Panc1 (cell line): ENCODE data around the gene HDAC7. TPM values are rescaled to one million over a fixed set of nuclear protein-coding genes. Genes with fewer than 3 reads are reported as not detected.

Experiments used
- ATAC-seq: fragments of 200-7000 bp; cut with Tn5 transposase; 2 replicates; pipeline ENCODE4 v1.9.1; 2020; ENCODE audit warnings: mild to moderate bottlenecking, moderate library complexity
- BruUV-seq: library from RNA; stranded (reverse); fragments of 400-500 nt; replicated peaks from 2 replicates; lab custom pipeline; 2021; lab: Mats Ljungman, UMichigan
- CTCF ChIA-PET: fragments of 300-600 bp; sonication (Branson Sonifier 250); formaldehyde crosslinking; loops from one replicate; lab custom pipeline; 2022; ENCODE audit warnings: antibody characterized with exemption; lab: Charles Lee
- POLR2A ChIA-PET: fragments of 300-600 bp; sonication (Branson Sonifier 250); formaldehyde crosslinking; loops from one replicate; lab custom pipeline; 2022; ENCODE audit warnings: antibody characterized with exemption; lab: Charles Lee
- DNase-seq: peaks from one replicate; pipeline ENCODE4 v3.0.0-alpha.2; 2010; ENCODE audit warnings: low read depth, low spot score
- H3K27ac ChIP-seq: 2 replicates; pipeline ENCODE4 v1.5.1; 2011; ENCODE audit warnings: mild to moderate bottlenecking, low read length, inconsistent platforms
- H3K27me3 ChIP-seq: fragments of 200-500 bp; sonication (Bioruptor generic); 2 replicates; pipeline ENCODE4 v1.6.0; 2014; ENCODE audit warnings: low read length, inconsistent platforms; ENCODE audit not compliant: control insufficient read depth, insufficient read depth
- H3K36me3 ChIP-seq: fragments of 200-500 bp; sonication (Bioruptor generic); 2 replicates; pipeline ENCODE4 v1.5.1; 2014; ENCODE audit warnings: inconsistent platforms, mild to moderate bottlenecking, low read length, moderate library complexity; ENCODE audit not compliant: control insufficient read depth, insufficient read depth
- H3K4me1 ChIP-seq: 2 replicates; pipeline ENCODE4 v1.5.1; 2011; ENCODE audit warnings: inconsistent platforms, mild to moderate bottlenecking, low read length, moderate library complexity; ENCODE audit not compliant: control insufficient read depth, insufficient read depth
- H3K4me3 ChIP-seq, 2 experiments: 2 replicates each; pipeline ENCODE4 v1.5.1; 2011 to 2012; ENCODE audit warnings: low read depth in 2 of 2, low read length in 2 of 2, mild to moderate bottlenecking in 2 of 2, inconsistent platforms in 1 of 2, moderate library complexity in 1 of 2
- H3K9me3 ChIP-seq: fragments of 200-500 bp; sonication (Bioruptor generic); 2 replicates; pipeline ENCODE4 v1.5.1; 2014; ENCODE audit warnings: low read depth, mild to moderate bottlenecking, inconsistent platforms, low read length, moderate library complexity; ENCODE audit not compliant: control insufficient read depth, insufficient read depth
- POLR2AphosphoS5 ChIP-seq: IDR thresholded peaks from 2 replicates; pipeline ENCODE4 v1.6.1; 2012; ENCODE audit warnings: mild to moderate bottlenecking, low read depth, low read length, moderate library complexity
- SIN3A ChIP-seq: IDR thresholded peaks from 2 replicates; pipeline ENCODE4 v1.6.1; 2012; ENCODE audit warnings: low read depth, mild to moderate bottlenecking, low read length, moderate library complexity, borderline replicate concordance; ENCODE audit not compliant: insufficient read depth
- TCF7L2 ChIP-seq: IDR thresholded peaks from 2 replicates; pipeline ENCODE4 v1.6.1; 2011; ENCODE audit warnings: mild to moderate bottlenecking, low read depth, low read length, inconsistent platforms
- in situ Hi-C: cut with HindIII; loops from 2 replicates; pipeline ENCODE4 v1.10.0; 2016; ENCODE audit warnings: low sequenced_read_pairs, low pct_unique_long_range_greater_than_20kb
- intact Hi-C: fragments of 100-400 bp; cut with micrococcal nuclease; formaldehyde crosslinking; loops from one replicate; pipeline ENCODE4 v1.10.0; 2022; ENCODE audit not compliant: unreplicated experiment
- total RNA-seq: library from RNA; stranded (reverse); gene quantifications from one replicate; pipeline ENCODE4 v1.2.1, GENCODE V29; 2021; ENCODE audit not compliant: unreplicated experiment
- TF ChIP-seq, protein P1 (sequence below), 2 experiments: IDR thresholded peaks; 2 replicates each; pipeline ENCODE4 v1.6.1; 2011 to 2012; ENCODE audit warnings: low read depth in 2 of 2, control low read depth in 1 of 2, low read length in 1 of 2, mild to moderate bottlenecking in 1 of 2, moderate library complexity in 1 of 2; ENCODE audit not compliant: insufficient read depth in 1 of 2
- TF ChIP-seq, protein P2 (sequence below): fragments of 450-650 bp; IDR thresholded peaks from 2 replicates; pipeline ENCODE4 v1.5.1; 2017; ENCODE audit warnings: mild to moderate bottlenecking

The HDAC7 gene
- total RNA-seq, 1 experiment from 2014 or later = 84.2 TPM

DNA sequence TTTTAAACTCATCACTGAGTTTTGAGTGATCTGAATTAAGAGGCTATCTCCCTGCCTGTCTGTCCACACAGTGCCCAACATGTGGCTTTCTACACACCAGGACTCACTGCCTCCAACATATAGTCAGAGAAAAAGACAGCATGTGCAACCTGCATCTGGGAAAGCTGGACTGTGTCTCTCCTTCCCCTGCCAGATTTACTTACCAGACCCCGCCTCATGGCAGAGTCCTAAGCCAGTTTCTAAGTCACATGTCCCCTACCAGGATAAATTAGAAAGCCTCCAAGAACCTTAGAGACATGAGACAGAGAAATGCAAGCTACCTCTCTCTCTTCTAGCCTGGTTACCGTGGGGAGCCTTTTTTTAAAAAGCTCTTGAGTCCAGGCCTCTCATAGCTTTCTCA lies 2.7 kb upstream of the HDAC7 start:
- intact Hi-C loops (no loop called here), in situ Hi-C loops (no loop called here)
- CTCF ChIA-PET = interaction anchor here (1.0 kb wide), 1 partner anchor 25 kb away, joined by 3 read pairs; no protein-coding TSS in a partner anchor
- Histone ChIP-seq H3K4me3 (no peak overlapping the region), H3K27ac (peak overlapping the region; percentile 89), H3K36me3 (no peaks in the 10 kb centered on the region), H3K9me3 (no peaks in the 10 kb centered on the region), H3K4me1 (peaks cover 41% of the 10 kb centered on the region), H3K27me3 (no peaks in the 10 kb centered on the region)
- no TSS peak for BruUV-seq
- ATAC-seq (no peak), DNase-seq (no peak)
- POLR2A ChIA-PET = no interaction called here
- no peak for TF ChIP-seq POLR2AphosphoS5
- TF ChIP-seq, protein P1, sequence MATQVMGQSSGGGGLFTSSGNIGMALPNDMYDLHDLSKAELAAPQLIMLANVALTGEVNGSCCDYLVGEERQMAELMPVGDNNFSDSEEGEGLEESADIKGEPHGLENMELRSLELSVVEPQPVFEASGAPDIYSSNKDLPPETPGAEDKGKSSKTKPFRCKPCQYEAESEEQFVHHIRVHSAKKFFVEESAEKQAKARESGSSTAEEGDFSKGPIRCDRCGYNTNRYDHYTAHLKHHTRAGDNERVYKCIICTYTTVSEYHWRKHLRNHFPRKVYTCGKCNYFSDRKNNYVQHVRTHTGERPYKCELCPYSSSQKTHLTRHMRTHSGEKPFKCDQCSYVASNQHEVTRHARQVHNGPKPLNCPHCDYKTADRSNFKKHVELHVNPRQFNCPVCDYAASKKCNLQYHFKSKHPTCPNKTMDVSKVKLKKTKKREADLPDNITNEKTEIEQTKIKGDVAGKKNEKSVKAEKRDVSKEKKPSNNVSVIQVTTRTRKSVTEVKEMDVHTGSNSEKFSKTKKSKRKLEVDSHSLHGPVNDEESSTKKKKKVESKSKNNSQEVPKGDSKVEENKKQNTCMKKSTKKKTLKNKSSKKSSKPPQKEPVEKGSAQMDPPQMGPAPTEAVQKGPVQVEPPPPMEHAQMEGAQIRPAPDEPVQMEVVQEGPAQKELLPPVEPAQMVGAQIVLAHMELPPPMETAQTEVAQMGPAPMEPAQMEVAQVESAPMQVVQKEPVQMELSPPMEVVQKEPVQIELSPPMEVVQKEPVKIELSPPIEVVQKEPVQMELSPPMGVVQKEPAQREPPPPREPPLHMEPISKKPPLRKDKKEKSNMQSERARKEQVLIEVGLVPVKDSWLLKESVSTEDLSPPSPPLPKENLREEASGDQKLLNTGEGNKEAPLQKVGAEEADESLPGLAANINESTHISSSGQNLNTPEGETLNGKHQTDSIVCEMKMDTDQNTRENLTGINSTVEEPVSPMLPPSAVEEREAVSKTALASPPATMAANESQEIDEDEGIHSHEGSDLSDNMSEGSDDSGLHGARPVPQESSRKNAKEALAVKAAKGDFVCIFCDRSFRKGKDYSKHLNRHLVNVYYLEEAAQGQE (IDR thresholded peaks at IDR 0.05; ENCODE audit: insufficient read depth in 1 of 2, low read depth in 2 of 2, low read length in 1 of 2) = no peak
- TF ChIP-seq SIN3A = no peak
- TF ChIP-seq TCF7L2 = no peak
- TF ChIP-seq, protein P2, sequence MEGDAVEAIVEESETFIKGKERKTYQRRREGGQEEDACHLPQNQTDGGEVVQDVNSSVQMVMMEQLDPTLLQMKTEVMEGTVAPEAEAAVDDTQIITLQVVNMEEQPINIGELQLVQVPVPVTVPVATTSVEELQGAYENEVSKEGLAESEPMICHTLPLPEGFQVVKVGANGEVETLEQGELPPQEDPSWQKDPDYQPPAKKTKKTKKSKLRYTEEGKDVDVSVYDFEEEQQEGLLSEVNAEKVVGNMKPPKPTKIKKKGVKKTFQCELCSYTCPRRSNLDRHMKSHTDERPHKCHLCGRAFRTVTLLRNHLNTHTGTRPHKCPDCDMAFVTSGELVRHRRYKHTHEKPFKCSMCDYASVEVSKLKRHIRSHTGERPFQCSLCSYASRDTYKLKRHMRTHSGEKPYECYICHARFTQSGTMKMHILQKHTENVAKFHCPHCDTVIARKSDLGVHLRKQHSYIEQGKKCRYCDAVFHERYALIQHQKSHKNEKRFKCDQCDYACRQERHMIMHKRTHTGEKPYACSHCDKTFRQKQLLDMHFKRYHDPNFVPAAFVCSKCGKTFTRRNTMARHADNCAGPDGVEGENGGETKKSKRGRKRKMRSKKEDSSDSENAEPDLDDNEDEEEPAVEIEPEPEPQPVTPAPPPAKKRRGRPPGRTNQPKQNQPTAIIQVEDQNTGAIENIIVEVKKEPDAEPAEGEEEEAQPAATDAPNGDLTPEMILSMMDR = no peak

DNA sequence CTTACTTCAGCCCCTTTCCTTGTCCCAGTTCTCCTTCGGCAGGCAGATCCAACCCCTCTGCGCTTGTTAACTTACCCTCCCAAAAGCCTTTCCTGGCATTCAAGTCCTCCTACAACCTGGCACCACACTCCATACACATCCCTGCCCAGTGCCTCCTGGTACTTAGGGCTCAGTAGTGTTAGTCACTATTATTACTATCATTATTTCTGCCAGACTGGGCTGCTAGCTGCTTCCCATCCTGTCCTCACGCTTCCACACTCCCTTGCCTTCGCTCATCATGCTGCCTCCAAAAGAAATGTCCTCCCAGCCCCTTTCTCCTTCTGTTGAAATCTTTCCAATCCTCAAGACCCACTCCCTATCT lies 1.6 kb upstream of the HDAC7 start:
- no peaks in the 10 kb centered on the region for H3K9me3 ChIP-seq
- H3K27me3 ChIP-seq = no peaks in the 10 kb centered on the region
- peak overlapping the region in 1 of 2 experiments; percentile 78; a peak in 2 of 4 replicates for H3K4me3 ChIP-seq
- in situ Hi-C loops (no loop called here), intact Hi-C loops (no loop called here)
- DNase-seq (no peak), ATAC-seq (no peak)
- TF ChIP-seq, protein P1 (IDR thresholded peaks at IDR 0.05; ENCODE audit: insufficient read depth in 1 of 2, low read depth in 2 of 2, low read length in 1 of 2) = no peak
- no peak for TF ChIP-seq POLR2AphosphoS5
- TF ChIP-seq TCF7L2 = no peak
- TF ChIP-seq, protein P2 = no peak
- no peak for TF ChIP-seq SIN3A
- peaks cover 49% of the 10 kb centered on the region for H3K4me1 ChIP-seq
- POLR2A ChIA-PET = no interaction called here
- CTCF ChIA-PET = interaction anchor here (0.9 kb wide), 1 partner anchor 17 kb away, joined by 11 read pairs; no protein-coding TSS in a partner anchor
- H3K36me3 ChIP-seq = no peaks in the 10 kb centered on the region
- peak overlapping the region; percentile 89 for H3K27ac ChIP-seq
- BruUV-seq = no TSS peak
